ENCODE measurements around the gene HMGCL. TPM values are rescaled to one million over a fixed set of nuclear protein-coding genes. Genes with fewer than 3 reads are reported as not detected.
"Not testable (repeated sequence)": the region's sequence is repeated elsewhere in the genome, so short reads cannot be mapped to it uniquely, and the experiment has no call there.

HMGCL gene
- total RNA-seq, 4 donors from 2014 or later, result 25.5 to 50.0 (median 43.9) TPM

DNA sequence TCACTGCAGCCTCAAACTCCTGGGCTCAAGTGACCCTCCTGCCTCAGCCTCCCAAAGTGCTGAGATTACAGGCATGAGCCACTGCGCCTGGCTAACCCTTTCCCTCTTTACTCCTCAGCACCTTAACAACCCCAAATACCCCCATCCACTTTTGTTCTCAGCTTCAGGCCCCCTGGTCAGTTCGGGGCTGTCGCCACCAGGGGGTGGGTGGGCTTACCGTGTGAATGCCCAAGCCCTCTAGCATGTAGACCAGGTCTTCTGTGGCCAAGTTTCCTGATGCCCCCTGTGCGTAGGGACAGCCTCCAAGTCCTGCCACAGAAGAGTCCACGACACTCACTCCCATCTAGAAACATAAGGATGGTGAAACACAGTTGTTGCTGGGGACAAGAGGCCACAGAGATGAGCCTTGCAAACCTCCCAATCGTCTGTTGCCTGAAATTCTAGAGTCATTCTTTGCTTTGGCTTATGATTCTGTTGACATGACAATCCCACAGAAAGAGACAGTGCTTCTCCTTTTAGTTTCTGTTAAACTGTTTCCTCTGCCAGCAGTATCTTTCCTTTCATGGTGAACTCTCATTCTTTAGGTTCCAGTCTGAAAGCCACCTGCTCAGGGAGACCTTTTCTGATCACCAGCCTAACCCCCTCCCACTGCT is 20.9 kb downstream of the HMGCL start:
- TF ChIP-seq, protein P1, sequence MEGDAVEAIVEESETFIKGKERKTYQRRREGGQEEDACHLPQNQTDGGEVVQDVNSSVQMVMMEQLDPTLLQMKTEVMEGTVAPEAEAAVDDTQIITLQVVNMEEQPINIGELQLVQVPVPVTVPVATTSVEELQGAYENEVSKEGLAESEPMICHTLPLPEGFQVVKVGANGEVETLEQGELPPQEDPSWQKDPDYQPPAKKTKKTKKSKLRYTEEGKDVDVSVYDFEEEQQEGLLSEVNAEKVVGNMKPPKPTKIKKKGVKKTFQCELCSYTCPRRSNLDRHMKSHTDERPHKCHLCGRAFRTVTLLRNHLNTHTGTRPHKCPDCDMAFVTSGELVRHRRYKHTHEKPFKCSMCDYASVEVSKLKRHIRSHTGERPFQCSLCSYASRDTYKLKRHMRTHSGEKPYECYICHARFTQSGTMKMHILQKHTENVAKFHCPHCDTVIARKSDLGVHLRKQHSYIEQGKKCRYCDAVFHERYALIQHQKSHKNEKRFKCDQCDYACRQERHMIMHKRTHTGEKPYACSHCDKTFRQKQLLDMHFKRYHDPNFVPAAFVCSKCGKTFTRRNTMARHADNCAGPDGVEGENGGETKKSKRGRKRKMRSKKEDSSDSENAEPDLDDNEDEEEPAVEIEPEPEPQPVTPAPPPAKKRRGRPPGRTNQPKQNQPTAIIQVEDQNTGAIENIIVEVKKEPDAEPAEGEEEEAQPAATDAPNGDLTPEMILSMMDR (IDR thresholded peaks at IDR 0.05), result peak in 1 of 3 experiments; percentile 8
- no peak for TF ChIP-seq POLR2A (IDR thresholded peaks at IDR 0.05; ENCODE audit: low read depth)
- 80% methylated on average over 7 of the region's 7 CpGs for WGBS
- H3K4me1 ChIP-seq, result peaks cover 15 to 22% (median 19%) of the 10 kb centered on the region in 4 donors
- no peak overlapping the region for H3K27ac ChIP-seq (replicated peaks in 1 of 4)
- no peaks in the 10 kb centered on the region for H3K9me3 ChIP-seq
- intact Hi-C loops (cut with DNase I), result no loop called here
- H3K36me3 ChIP-seq, result peaks cover 0 to 56% (median 32%) of the 10 kb centered on the region in 4 donors
- no peak for DNase-seq (ENCODE audit: extremely low spot score)
- no peak overlapping the region for H3K4me3 ChIP-seq
- no peaks in the 10 kb centered on the region for H3K27me3 ChIP-seq

DNA sequence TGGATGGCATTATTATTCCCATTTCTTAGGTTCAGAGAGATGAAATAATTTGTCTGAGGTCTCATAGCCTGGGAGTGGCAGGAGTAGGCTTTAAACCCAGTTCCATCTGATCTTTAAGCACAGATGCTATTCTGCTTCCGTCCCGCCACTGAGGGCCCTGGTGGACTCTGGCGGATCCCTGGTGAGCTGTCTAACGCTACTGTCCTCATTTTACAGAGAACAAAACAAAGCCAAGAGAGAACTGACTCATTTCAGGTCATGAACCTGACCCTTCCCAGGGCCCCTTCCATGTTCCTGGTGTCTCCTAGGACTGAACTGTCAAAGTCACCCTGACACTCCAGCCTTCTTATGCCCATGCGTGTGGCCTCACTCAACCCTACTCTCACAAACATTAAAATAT is 21.6 kb downstream of the HMGCL start:
- intact Hi-C loops (cut with DNase I), result no loop called here
- Histone ChIP-seq H3K27ac (replicated peaks in 1 of 4) (no peak overlapping the region), H3K4me1 (peaks cover 21 to 28% (median 25%) of the 10 kb centered on the region in 4 donors), H3K36me3 (peaks cover 0 to 56% (median 33%) of the 10 kb centered on the region in 4 donors), H3K9me3 (no peaks in the 10 kb centered on the region), H3K4me3 (no peak overlapping the region), H3K27me3 (no peaks in the 10 kb centered on the region)
- WGBS, result 91% methylated on average over 5 of the region's 5 CpGs
- TF ChIP-seq POLR2A (IDR thresholded peaks at IDR 0.05; ENCODE audit: low read depth), result no peak
- TF ChIP-seq EP300 (IDR thresholded peaks at IDR 0.05), result no peak
- TF ChIP-seq, protein P1 (IDR thresholded peaks at IDR 0.05), result no peak
- TF ChIP-seq POLR2AphosphoS5 (IDR thresholded peaks at IDR 0.05), result no peak
- DNase-seq (ENCODE audit: extremely low spot score), result no peak

DNA sequence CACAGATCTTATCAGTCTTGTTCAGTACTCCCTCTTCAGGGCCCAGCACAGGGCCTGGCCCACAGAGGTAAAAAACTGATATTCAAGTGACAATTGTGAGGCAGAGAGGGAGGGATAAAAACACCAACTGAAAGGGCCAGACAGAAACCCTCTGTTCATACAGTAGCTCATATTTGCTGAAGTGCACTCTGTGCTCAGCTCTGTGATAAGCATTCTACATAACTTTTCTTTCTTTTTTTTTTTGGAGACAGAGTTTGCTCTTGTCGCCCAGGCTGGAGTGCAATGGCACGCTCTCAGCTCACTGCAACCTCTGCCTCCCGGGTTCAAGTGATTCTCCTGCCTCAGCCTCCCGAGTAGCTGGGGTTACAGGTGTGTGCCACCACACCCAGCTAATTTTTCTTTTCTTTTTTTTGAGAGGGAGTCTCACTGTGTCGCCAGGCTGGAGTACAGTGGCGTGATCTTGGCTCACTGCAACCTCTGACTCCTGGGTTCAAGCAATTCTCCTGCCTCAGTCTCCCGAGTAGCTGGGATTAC is 22.4 kb downstream of the HMGCL start:
- peaks cover 21 to 31% (median 26%) of the 10 kb centered on the region in 4 donors for H3K4me1 ChIP-seq
- H3K27me3 ChIP-seq; H3K27ac ChIP-seq (replicated peaks in 1 of 4); intact Hi-C loops (cut with DNase I); H3K9me3 ChIP-seq; H3K4me3 ChIP-seq; DNase-seq (ENCODE audit: extremely low spot score): not testable (repeated sequence)
- 84% methylated on average over 7 of the region's 7 CpGs for WGBS
- H3K36me3 ChIP-seq, result peaks cover 0 to 58% (median 33%) of the 10 kb centered on the region in 4 donors

DNA sequence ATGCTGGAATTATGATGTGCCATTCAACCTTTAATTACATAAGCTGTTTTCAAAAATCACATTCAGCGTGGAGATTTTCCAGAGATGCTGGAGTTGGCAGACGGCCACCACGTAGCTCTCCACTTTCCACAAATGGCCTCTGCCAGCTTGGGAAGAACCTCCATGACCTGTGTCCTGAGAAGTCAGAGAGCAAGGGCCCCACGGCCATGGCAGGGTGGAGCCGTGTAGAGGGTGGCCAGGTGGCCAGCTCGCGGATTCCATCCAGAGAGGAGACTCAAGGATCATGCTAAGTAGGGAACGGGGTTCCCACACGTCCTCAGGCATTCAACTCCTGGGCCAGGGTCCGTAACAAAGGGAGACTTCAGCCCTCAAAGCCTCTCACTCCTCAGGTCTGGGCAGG is 23.4 kb downstream of the HMGCL start:
- TF ChIP-seq EP300 (IDR thresholded peaks at IDR 0.05) (no peak), POLR2AphosphoS5 (IDR thresholded peaks at IDR 0.05) (no peak), POLR2A (IDR thresholded peaks at IDR 0.05; ENCODE audit: low read depth) (peak; percentile 15)
- TF ChIP-seq, protein P1 (IDR thresholded peaks at IDR 0.05), result no peak
- no peaks in the 10 kb centered on the region for H3K27me3 ChIP-seq
- H3K4me1 ChIP-seq, result peaks cover 21 to 31% (median 26%) of the 10 kb centered on the region in 4 donors
- intact Hi-C loops (cut with DNase I), result no loop called here
- no peaks in the 10 kb centered on the region for H3K9me3 ChIP-seq
- peak overlapping the region; percentile 91 to 98 (median 95) for H3K27ac ChIP-seq (replicated peaks in 1 of 4)
- 58% methylated on average over 10 of the region's 10 CpGs for WGBS
- H3K36me3 ChIP-seq, result peaks cover 0 to 58% (median 33%) of the 10 kb centered on the region in 4 donors
- DNase-seq (ENCODE audit: extremely low spot score), result no peak
- peak overlapping the region in 1 of 4 donors; percentile 98 for H3K4me3 ChIP-seq

DNA sequence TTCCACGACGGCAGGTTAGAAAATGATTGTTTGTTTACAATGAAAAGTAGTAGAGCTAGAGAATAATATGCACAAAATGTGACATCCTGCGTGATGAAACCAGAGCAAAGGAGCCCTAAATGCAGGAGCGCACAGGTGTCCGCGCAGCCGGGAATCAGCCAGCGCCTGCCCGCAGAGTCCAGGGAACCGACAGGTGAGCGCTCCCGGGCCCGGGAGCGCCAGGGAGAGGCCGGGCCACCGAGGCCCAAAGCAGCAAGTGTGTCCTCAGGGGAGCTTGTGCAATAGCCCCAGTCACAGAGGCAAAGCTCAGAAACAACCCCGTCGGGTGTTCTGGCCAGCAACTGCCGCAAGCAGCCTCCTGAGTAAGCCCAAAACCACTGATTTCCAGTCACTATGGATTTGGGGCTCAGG is 23.9 kb downstream of the HMGCL start:
- peaks cover 0 to 58% (median 34%) of the 10 kb centered on the region in 4 donors for H3K36me3 ChIP-seq
- intact Hi-C loops (cut with DNase I), result no loop called here
- whole genome bisulfite sequencing, result 21% methylated on average over 19 of the region's 19 CpGs
- H3K4me1 ChIP-seq, result peaks cover 21 to 33% (median 26%) of the 10 kb centered on the region in 4 donors
- DNase-seq (ENCODE audit: extremely low spot score), result no peak
- peak overlapping the region; percentile 78 to 98 (median 92) for H3K4me3 ChIP-seq
- H3K27me3 ChIP-seq, result no peaks in the 10 kb centered on the region
- H3K9me3 ChIP-seq, result no peaks in the 10 kb centered on the region
- TF ChIP-seq EP300 (IDR thresholded peaks at IDR 0.05) (no peak), POLR2A (IDR thresholded peaks at IDR 0.05; ENCODE audit: low read depth) (no peak), POLR2AphosphoS5 (IDR thresholded peaks at IDR 0.05) (no peak)
- TF ChIP-seq, protein P1 (IDR thresholded peaks at IDR 0.05), result no peak
- peak overlapping the region; percentile 91 to 98 (median 95) for H3K27ac ChIP-seq (replicated peaks in 1 of 4)
